ENCODE data around the gene PYGL. TPM values are rescaled to one million over a fixed set of nuclear protein-coding genes. Genes with fewer than 3 reads are reported as not detected.

Gene PYGL
- total and polyA plus RNA-seq, 3 donors from 2014 or later = 12.7 to 16.5 (median 14.3) TPM

GRCh38 chr14:50929506-50929905 lies 14.8 kb downstream of the PYGL start:
- Histone ChIP-seq H3K27me3 (no peaks in the 10 kb centered on the region), H3K4me1 (no peaks in the 10 kb centered on the region), H3K9me3 (no peaks in the 10 kb centered on the region), H3K27ac (no peak overlapping the region), H3K36me3 (ENCODE audit: low read depth, missing control alignments) (no peaks in the 10 kb centered on the region), H3K4me3 (no peak overlapping the region)
- TF ChIP-seq POLR2A (IDR thresholded peaks at IDR 0.05) (no peak), CTCF (IDR thresholded peaks at IDR 0.05) (no peak)
- DNase-seq = no peak
- intact Hi-C loops (cut with DNase I; ENCODE audit: low total_unique reads) = no loop called here
- 86 to 90% methylated on average over 2 of the region's 2 CpGs for WGBS, 2 donors

- Histone ChIP-seq H3K9me3 (no peaks in the 10 kb centered on the region), H3K4me1 (no peaks in the 10 kb centered on the region), H3K36me3 (ENCODE audit: low read depth, missing control alignments) (no peaks in the 10 kb centered on the region), H3K4me3 (no peak overlapping the region), H3K27me3 (no peaks in the 10 kb centered on the region), H3K27ac (no peak overlapping the region)
- intact Hi-C loops (cut with DNase I; ENCODE audit: low total_unique reads) = no loop called here
- no peak for TF ChIP-seq POLR2A (IDR thresholded peaks at IDR 0.05)
- no peak for TF ChIP-seq CTCF (IDR thresholded peaks at IDR 0.05)
- 90 to 95% methylated on average over 6 of the region's 6 CpGs for WGBS, 2 donors
- DNase-seq = no peak
Measured at GRCh38 chr14:50928002-50928635, 16.2 kb downstream of the PYGL start.

- no peaks in the 10 kb centered on the region for H3K9me3 ChIP-seq
- TF ChIP-seq CTCF (IDR thresholded peaks at IDR 0.05) (no peak), POLR2A (IDR thresholded peaks at IDR 0.05) (no peak)
- intact Hi-C loops (cut with DNase I; ENCODE audit: low total_unique reads) = no loop called here
- WGBS, 2 donors = 86 to 89% methylated on average over 3 of the region's 3 CpGs
- DNase-seq = no peak
- no peak overlapping the region for H3K27ac ChIP-seq
- no peaks in the 10 kb centered on the region for H3K4me1 ChIP-seq
- H3K36me3 ChIP-seq (ENCODE audit: low read depth, missing control alignments) = no peaks in the 10 kb centered on the region
- no peak overlapping the region for H3K4me3 ChIP-seq
- H3K27me3 ChIP-seq = no peaks in the 10 kb centered on the region
Measured at GRCh38 chr14:50926851-50927386, 17.4 kb downstream of the PYGL start.

- Histone ChIP-seq H3K9me3 (no peaks in the 10 kb centered on the region), H3K36me3 (ENCODE audit: low read depth, missing control alignments) (no peaks in the 10 kb centered on the region), H3K27ac (no peak overlapping the region), H3K27me3 (no peaks in the 10 kb centered on the region), H3K4me1 (no peaks in the 10 kb centered on the region), H3K4me3 (no peak overlapping the region)
- intact Hi-C loops (cut with DNase I; ENCODE audit: low total_unique reads) = no loop called here
- no peak for TF ChIP-seq POLR2A (IDR thresholded peaks at IDR 0.05)
- no peak for TF ChIP-seq CTCF (IDR thresholded peaks at IDR 0.05)
- no peak for DNase-seq
- WGBS, 2 donors = 88 to 93% methylated on average over 4 of the region's 4 CpGs
Measured at GRCh38 chr14:50924843-50925242, 19.4 kb downstream of the PYGL start.

- no peak for DNase-seq
- TF ChIP-seq CTCF (IDR thresholded peaks at IDR 0.05) = no peak
- no peak for TF ChIP-seq POLR2A (IDR thresholded peaks at IDR 0.05)
- intact Hi-C loops (cut with DNase I; ENCODE audit: low total_unique reads) = no loop called here
- Histone ChIP-seq H3K27ac (no peak overlapping the region), H3K27me3 (no peaks in the 10 kb centered on the region), H3K9me3 (no peaks in the 10 kb centered on the region), H3K4me3 (no peak overlapping the region), H3K36me3 (ENCODE audit: low read depth, missing control alignments) (no peaks in the 10 kb centered on the region), H3K4me1 (no peaks in the 10 kb centered on the region)
- 53 to 56% methylated on average over 6 of the region's 6 CpGs for WGBS, 2 donors
Measured at GRCh38 chr14:50924236-50924635, 20.0 kb downstream of the PYGL start.
